B cell (primary cell): ENCODE results near the gene NEGR1. TPM values are rescaled to one million over a fixed set of nuclear protein-coding genes. Genes with fewer than 3 reads are reported as not detected.

Experiments
- ATAC-seq: fragments of 200-7000 bp; cut with Tn5 transposase; one replicate; pipeline ENCODE4 v1.10.0; 2021; ENCODE audit warnings: low read depth, mild to moderate bottlenecking, moderate number of reproducible peaks, moderate library complexity
- CTCF ChIA-PET: fragments of 350-600 bp; sonication (Branson Sonifier 250); formaldehyde crosslinking; loops from one replicate; lab custom pipeline; 2021; ENCODE audit warnings: antibody characterized with exemption, inconsistent platforms; lab: Charles Lee
- POLR2A ChIA-PET: fragments of 350-600 bp; sonication (Branson Sonifier 250); formaldehyde crosslinking; loops from one replicate; lab custom pipeline; 2021; ENCODE audit warnings: antibody characterized with exemption; lab: Charles Lee
- DNase-seq: peaks from one replicate; pipeline ENCODE4 v3.0.0; 2013
- H2AFZ ChIP-seq: 2 replicates; pipeline ENCODE4 v1.6.1; 2012; ENCODE audit warnings: mild to moderate bottlenecking, low read depth, low read length; ENCODE audit not compliant: insufficient read depth, poor library complexity, severe bottlenecking
- H3K27ac ChIP-seq, 2 donors: 1 replicate in 1 of 2; 2 replicates in 1 of 2; pipeline ENCODE4 v1.5.1; 2012 to 2013; ENCODE audit warnings: low read length in 2 of 2, mild to moderate bottlenecking in 2 of 2, moderate library complexity in 1 of 2
- H3K27me3 ChIP-seq, 4 experiments: fragments of 200-600 bp in 1 of 4; sonication (generic) in 1 of 4; replicated peaks in 1 of 4; 1 replicate in 2 of 4; 2 replicates in 2 of 4; pipeline versions ENCODE4 v1.6.1 to v1.7.0; 2013 to 2016; ENCODE audit warnings: low read length in 3 of 4, mild to moderate bottlenecking in 2 of 4, mixed read lengths in 1 of 4, moderate library complexity in 1 of 4; ENCODE audit not compliant: insufficient read depth in 4 of 4, control insufficient read depth in 3 of 4; ENCODE audit errors: control extremely low read depth in 1 of 4
- H3K36me3 ChIP-seq, 2 experiments: replicated peaks in 1 of 2; 1 replicate in 1 of 2; 2 replicates in 1 of 2; pipeline versions ENCODE4 v1.6.1 to v1.7.1; 2013; ENCODE audit warnings: low read length in 1 of 2; ENCODE audit not compliant: insufficient read depth in 2 of 2, control insufficient read depth in 1 of 2; ENCODE audit errors: control extremely low read depth in 1 of 2, extremely low read depth in 1 of 2
- H3K4me1 ChIP-seq, 2 donors: fragments of 200-600 bp in 1 of 2; sonication (generic) in 1 of 2; 1 replicate in 1 of 2; 2 replicates in 1 of 2; pipeline versions ENCODE4 v1.5.1 to v1.6.1; 2013 to 2017; ENCODE audit warnings: low read length in 2 of 2; ENCODE audit not compliant: control insufficient read depth in 2 of 2, insufficient read depth in 2 of 2
- H3K4me2 ChIP-seq: replicated peaks from 2 replicates; pipeline ENCODE3; 2012; ENCODE audit warnings: mild to moderate bottlenecking, low read depth, low read length; ENCODE audit not compliant: poor library complexity, severe bottlenecking
- H3K4me3 ChIP-seq, 5 experiments: fragments of 200-600 bp in 1 of 5; sonication (generic) in 1 of 5; 1 replicate in 3 of 5; 2 replicates in 2 of 5; pipeline versions ENCODE4 v1.5.1 to v1.7.0; 2011 to 2016; ENCODE audit warnings: low read length in 4 of 5, mild to moderate bottlenecking in 4 of 5, low read depth in 2 of 5, control low read depth in 1 of 5, moderate library complexity in 1 of 5; ENCODE audit not compliant: insufficient read depth in 1 of 5; ENCODE audit errors: control extremely low read depth in 1 of 5, extremely low read depth in 1 of 5
- H3K79me2 ChIP-seq: fragments of 200-600 bp; sonication (generic); one replicate; pipeline ENCODE4 v1.6.0; 2016; ENCODE audit warnings: low read length; ENCODE audit not compliant: control insufficient read depth, insufficient read depth
- H3K9ac ChIP-seq: fragments of 200-600 bp; sonication (generic); 2 replicates; pipeline ENCODE4 v1.6.1; 2017; ENCODE audit warnings: mild to moderate bottlenecking, low read length, moderate library complexity
- H3K9me3 ChIP-seq, 3 donors: one replicate each; pipeline versions ENCODE4 v1.6.1 to v1.7.1; 2013; ENCODE audit warnings: low read length in 2 of 3; ENCODE audit not compliant: control insufficient read depth in 2 of 3, insufficient read depth in 1 of 3; ENCODE audit errors: control extremely low read depth in 1 of 3
- H4K20me1 ChIP-seq: 2 replicates; pipeline ENCODE4 v1.6.0; 2012; ENCODE audit warnings: mild to moderate bottlenecking, low read length; ENCODE audit not compliant: insufficient read depth, control insufficient read depth, poor library complexity, severe bottlenecking
- H3K27ac Mint-ChIP-seq: one replicate; pipeline ENCODE4 v1.8.0; 2021; ENCODE audit warnings: mixed read lengths
- H3K27me3 Mint-ChIP-seq: one replicate; pipeline ENCODE4 v1.8.0; 2021; ENCODE audit warnings: mixed read lengths
- H3K4me1 Mint-ChIP-seq: one replicate; pipeline ENCODE4 v1.8.0; 2021; ENCODE audit warnings: mixed read lengths
- H3K4me3 Mint-ChIP-seq: one replicate; pipeline ENCODE4 v1.8.0; 2021; ENCODE audit warnings: mixed read lengths
- H3K9me3 Mint-ChIP-seq: one replicate; pipeline ENCODE4 v1.8.0; 2022; ENCODE audit warnings: mixed read lengths; ENCODE audit not compliant: insufficient read depth
- CTCF ChIP-seq: fragments of 200-600 bp; IDR thresholded peaks from one replicate; pipeline ENCODE4 v1.8.0; 2022; ENCODE audit warnings: antibody characterized with exemption, mild to moderate bottlenecking
- EZH2 ChIP-seq: IDR thresholded peaks from 2 replicates; pipeline ENCODE4 v1.6.1; 2012; ENCODE audit warnings: borderline replicate concordance, low read depth, mild to moderate bottlenecking, moderate library complexity, low read length; ENCODE audit not compliant: insufficient read depth, poor library complexity, severe bottlenecking
- whole genome bisulfite sequencing: methylation state at CpG from one replicate; pipeline ENCODE4 v1.1.5; 2013; ENCODE audit warnings: missing lambda C conversion rate; ENCODE audit not compliant: insufficient coverage; 5-methylcytosine and 5-hydroxymethylcytosine counted together
- intact Hi-C: fragments of 100-400 bp; cut with micrococcal nuclease; formaldehyde crosslinking; loops from one replicate; pipeline ENCODE4 v1.10.0; 2022
- polyA plus RNA-seq: library from polyadenylated mRNA; depleted of rRNA; stranded (reverse); fragments of >200 nt; gene quantifications from 2 replicates; pipeline ENCODE4 v1.2.3, GENCODE V29; 2012
- total RNA-seq, 2 donors: library from RNA; stranded (reverse); fragments of 120-200 nt in 1 of 2; gene quantifications; 1 replicate in 1 of 2; 2 replicates in 1 of 2; pipeline versions ENCODE4 v1.2.3 to v1.2.4, GENCODE V29; 2013 to 2022

The NEGR1 gene
- total and polyA plus RNA-seq, 2 donors (not counting 1 experiment from before 2014, with no cell fraction given), result 0.01 TPM; not detected in 1

GRCh38 chr1:71829346-71829745, 453.0 kb downstream of the NEGR1 start:
- Histone ChIP-seq H4K20me1 (no peaks in the 10 kb centered on the region), H3K4me2 (no peak overlapping the region), H2AFZ (no peak overlapping the region), H3K27me3 (no peaks in the 10 kb centered on the region), H3K4me1 (no peaks in the 10 kb centered on the region), H3K9ac (no peak overlapping the region), H3K79me2 (no peaks in the 10 kb centered on the region), H3K9me3 (no peaks in the 10 kb centered on the region), H3K4me3 (no peak overlapping the region), H3K36me3 (no peaks in the 10 kb centered on the region), H3K27ac (no peak overlapping the region)
- no peaks in the 10 kb centered on the region for H3K9me3 Mint-ChIP-seq
- H3K27me3 Mint-ChIP-seq, result no peaks in the 10 kb centered on the region
- no peak for ATAC-seq
- H3K4me1 Mint-ChIP-seq, result no peaks in the 10 kb centered on the region
- no peak overlapping the region for H3K27ac Mint-ChIP-seq
- CTCF ChIA-PET, result no interaction called here
- intact Hi-C loops, result no loop called here
- TF ChIP-seq CTCF, result no peak
- no peak for TF ChIP-seq EZH2
- DNase-seq, result no peak
- POLR2A ChIA-PET, result no interaction called here
- WGBS, result 85% methylated on average over 8 of the region's 8 CpGs
- H3K4me3 Mint-ChIP-seq, result no peak overlapping the region

GRCh38 chr1:71828431-71829012, 453.8 kb downstream of the NEGR1 start:
- H3K9me3 ChIP-seq, result no peaks in the 10 kb centered on the region
- DNase-seq, result no peak
- H3K36me3 ChIP-seq, result no peaks in the 10 kb centered on the region
- H3K9ac ChIP-seq, result no peak overlapping the region
- WGBS, result no CpG with 5 or more reads among the region's 3 CpGs
- H3K27ac Mint-ChIP-seq, result no peak overlapping the region
- no peak overlapping the region for H3K4me2 ChIP-seq
- no peak overlapping the region for H3K4me3 ChIP-seq
- no peak overlapping the region for H3K27ac ChIP-seq
- intact Hi-C loops, result no loop called here
- TF ChIP-seq EZH2 (no peak), CTCF (no peak)
- no peaks in the 10 kb centered on the region for H3K27me3 Mint-ChIP-seq
- H3K4me1 Mint-ChIP-seq, result no peaks in the 10 kb centered on the region
- H3K9me3 Mint-ChIP-seq, result no peaks in the 10 kb centered on the region
- H3K27me3 ChIP-seq, result no peaks in the 10 kb centered on the region
- H4K20me1 ChIP-seq, result no peaks in the 10 kb centered on the region
- no peak overlapping the region for H2AFZ ChIP-seq
- no peaks in the 10 kb centered on the region for H3K79me2 ChIP-seq
- no peaks in the 10 kb centered on the region for H3K4me1 ChIP-seq
- POLR2A ChIA-PET, result no interaction called here
- H3K4me3 Mint-ChIP-seq, result no peak overlapping the region
- CTCF ChIA-PET, result no interaction called here
- no peak for ATAC-seq
